GM10847 (cell line): ENCODE data around the gene TFCP2L1.

Experiments used
- POLR2A ChIP-seq: IDR thresholded peaks from 2 replicates; pipeline ENCODE4 v1.6.1; 2011; ENCODE audit not compliant: insufficient read length; ENCODE audit errors: extremely low read depth

TFCP2L1 gene

GRCh38 chr2:121282800-121283385 is 2.1 kb downstream of the TFCP2L1 start:
- TF ChIP-seq POLR2A, result no peak

DNA sequence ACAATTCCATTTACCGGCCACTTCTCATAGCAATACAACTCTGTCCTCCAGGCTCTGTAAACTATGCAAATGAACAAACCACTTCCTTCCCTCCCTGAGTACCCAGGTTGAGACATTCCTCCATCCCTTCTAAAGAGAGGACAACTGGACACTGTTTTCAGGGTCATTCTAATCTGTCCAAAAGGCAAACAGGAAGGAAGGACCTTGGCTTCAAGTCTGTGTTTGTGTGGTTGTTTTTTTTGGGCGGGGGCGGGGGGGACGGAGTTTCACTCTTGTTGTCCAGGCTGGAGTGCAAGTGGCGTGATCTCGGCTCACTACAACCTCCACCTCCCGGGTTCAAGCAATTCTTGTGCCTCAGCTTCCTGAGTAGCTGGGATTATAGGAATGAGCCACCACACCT is 3.3 kb downstream of the TFCP2L1 start:
- TF ChIP-seq POLR2A, result no peak

GRCh38 chr2:121281107-121281506 is 3.9 kb downstream of the TFCP2L1 start:
- TF ChIP-seq POLR2A, result no peak

DNA sequence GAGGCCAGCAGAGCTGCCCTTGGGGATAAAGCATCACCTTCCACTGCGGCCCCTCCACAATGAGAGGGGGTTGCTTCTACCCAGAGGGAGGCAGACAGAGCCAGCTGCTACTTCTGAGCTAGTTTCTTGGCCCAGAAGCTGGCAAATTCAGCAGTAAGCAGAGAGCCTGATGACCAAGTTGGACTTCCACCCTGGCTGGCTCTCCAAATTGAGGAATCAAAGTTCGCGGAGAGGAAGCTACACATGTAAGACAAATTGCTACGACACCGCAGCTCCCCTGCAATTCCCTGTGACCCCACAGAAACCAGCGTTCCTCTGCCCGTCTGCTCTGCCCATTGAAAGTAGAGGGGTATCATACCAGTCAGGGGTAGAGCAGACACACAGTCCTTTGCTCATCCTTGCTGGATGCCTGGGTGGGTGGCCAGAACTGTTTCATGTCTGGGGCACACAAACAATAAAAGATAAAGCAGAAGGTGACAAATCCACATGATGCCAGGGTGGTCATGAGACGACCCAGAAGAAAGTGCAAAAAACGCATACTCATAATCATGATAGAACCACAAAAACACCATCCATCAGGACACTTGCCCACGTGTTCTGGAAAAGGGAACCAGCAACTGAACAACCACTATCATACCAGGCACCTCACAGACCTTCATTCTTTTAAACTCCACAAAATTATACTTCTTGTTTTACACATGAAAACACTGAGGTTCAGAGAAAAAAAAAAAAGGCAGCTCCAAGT is 5.4 kb downstream of the TFCP2L1 start:
- TF ChIP-seq POLR2A, result no peak

GRCh38 chr2:121276341-121276740 is 8.7 kb downstream of the TFCP2L1 start:
- no peak for TF ChIP-seq POLR2A

GRCh38 chr2:121273116-121273515 is 11.9 kb downstream of the TFCP2L1 start:
- TF ChIP-seq POLR2A, result no peak

DNA sequence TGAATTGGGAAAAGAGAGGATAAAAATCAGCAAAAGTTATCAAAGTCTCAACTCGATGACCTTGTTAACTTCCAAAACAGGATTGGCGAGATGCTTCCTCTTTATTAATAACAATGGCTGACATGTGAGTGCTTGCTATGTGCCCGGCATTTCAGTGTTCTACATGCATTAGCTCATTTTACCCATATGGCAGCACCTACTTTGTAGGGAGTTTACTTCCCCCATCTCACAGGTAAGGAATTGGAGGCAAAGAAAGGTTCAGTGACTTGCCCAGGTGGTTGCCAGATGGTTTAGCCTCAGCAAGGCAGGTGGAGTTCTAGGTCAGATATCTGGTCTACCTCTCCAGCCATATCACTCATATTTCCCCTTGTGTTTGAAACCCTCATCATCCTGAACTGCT is 12.4 kb downstream of the TFCP2L1 start:
- no peak for TF ChIP-seq POLR2A

DNA sequence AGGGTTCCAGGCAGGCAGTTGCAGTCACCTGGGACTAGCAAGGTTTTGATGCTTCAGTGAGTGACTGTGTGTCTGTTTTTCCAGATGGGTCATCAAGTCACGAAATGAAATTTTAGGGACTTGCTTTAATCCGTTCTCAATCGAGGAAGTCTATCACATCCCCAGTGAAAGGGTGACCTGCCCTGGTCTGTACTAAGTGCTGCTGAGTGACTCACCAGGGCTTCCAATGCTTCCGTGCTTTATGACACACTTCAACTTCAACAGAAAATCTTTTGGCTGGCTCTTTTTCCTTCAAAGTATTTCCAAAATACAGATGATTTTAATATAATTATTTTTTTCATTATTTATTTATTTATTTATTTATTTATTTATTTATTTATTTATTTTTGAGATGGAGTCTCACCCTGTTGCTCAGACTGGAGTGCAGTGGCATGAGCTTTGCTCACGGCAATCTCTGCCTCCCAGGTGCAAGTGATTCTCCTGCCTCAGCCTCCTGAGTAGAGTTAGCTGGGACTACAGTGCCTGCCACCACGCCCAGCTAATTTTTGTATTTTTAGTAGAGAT is 18.4 kb downstream of the TFCP2L1 start:
- no peak for TF ChIP-seq POLR2A

GRCh38 chr2:121263996-121264715 is 20.8 kb downstream of the TFCP2L1 start:
- TF ChIP-seq POLR2A, result no peak

DNA sequence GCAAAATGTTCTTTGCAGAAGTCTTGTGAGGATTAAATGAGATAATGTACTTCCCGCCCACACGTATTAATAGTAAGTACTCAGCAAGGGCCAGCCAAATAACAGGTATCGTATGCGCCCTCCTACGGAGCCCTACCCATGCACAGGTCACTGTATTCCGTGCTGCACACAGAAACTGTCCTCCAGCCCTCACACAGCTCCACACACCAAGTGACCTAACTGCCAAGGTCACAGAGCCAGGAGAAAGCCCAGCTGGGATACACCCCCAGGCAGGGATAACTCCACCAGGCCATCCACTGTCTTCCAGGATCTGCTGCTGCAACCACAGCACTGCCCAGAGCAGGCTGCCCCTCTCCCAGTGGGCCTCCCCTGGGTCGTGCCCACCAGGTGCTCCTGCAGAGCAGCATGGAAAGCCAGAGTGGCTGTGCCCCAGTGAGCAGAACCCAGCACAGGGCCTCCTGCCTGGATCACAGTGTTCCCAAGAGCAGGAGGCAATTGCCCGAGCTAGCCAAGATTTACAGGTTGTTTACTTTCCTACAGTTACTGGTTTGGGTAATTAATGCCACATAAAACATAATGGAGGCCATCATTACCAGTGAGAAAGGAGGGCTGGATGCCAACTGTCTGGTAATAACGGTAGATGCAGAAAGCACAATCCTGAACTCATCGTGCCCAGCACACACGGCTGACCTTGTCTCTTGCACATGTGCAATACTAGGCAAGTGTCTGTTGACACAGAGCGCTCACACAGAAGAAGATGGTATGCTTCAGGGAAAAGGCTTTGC is 24.4 kb downstream of the TFCP2L1 start:
- no peak for TF ChIP-seq POLR2A

- TF ChIP-seq POLR2A, result no peak
Measured at GRCh38 chr2:121258051-121258450, 27.0 kb downstream of the TFCP2L1 start.

DNA sequence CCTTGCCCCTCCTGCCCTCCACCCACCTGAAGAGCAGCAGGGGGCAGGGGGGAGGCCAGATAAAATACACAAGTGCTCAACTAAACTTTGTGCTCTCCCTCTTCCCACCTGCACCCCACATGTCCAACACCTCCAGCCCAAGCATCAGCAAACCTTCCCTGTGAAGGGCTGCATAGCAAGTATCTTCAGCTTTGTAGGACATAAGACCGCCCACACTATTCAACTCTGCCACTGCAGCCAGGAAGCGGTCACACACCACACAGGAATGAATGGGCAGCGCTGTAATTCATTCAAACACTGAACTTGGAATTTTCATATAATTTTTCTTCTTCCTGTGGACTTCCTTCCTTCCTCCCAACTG is 27.5 kb downstream of the TFCP2L1 start:
- no peak for TF ChIP-seq POLR2A

GRCh38 chr2:121256720-121257479 is 28.1 kb downstream of the TFCP2L1 start:
- TF ChIP-seq POLR2A, result no peak

- TF ChIP-seq POLR2A, result no peak
Measured at GRCh38 chr2:121255358-121255757, 29.6 kb downstream of the TFCP2L1 start.

DNA sequence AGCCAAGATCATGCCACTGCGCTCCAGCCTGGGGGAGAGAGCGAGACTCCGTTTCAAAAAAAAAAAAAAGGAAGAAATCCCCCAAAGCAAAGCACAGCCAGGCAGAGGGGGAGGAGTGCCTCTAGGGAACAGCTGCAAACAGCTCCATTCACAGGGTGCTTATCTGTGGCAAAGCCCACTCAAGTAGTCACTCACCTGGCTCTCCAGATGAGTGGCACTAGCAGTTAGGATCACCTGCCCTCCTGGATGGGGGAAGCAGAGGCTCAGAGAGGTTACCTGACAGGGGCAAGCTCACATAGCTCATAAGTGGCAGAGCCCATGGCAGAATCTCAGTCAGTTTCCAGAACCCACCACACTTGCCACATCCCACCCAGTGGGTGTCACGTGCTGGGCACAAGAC is 30.3 kb downstream of the TFCP2L1 start:
- TF ChIP-seq POLR2A, result no peak

DNA sequence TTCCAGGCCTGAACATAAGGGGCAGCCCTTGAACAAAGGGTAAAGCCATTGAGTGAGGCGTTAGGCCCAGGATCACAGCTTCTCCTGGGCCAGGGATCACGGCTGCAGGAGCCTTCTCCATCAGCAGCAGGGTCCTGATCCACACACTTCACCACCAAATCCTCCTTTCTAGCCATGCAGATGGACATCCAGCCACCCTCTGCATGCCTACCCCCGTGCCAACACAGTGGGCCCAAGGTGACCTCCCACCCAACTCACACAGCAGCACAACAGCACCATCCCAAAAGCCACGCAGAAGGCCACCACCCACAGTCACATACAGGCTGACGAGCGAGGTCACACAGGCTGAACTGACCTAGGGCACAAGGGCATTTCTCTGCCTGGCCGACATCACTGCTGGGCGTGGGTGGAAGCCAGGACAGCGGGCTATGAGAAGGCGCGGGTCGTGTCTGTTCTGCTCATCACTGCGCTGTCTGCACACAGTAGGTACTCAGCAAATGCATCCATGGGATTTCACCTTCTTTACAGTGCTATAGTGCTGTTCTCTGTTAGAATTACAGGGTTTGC is 31.2 kb downstream of the TFCP2L1 start:
- no peak for TF ChIP-seq POLR2A
